ENCODE results near the gene DHRS9.

DHRS9 gene

DNA sequence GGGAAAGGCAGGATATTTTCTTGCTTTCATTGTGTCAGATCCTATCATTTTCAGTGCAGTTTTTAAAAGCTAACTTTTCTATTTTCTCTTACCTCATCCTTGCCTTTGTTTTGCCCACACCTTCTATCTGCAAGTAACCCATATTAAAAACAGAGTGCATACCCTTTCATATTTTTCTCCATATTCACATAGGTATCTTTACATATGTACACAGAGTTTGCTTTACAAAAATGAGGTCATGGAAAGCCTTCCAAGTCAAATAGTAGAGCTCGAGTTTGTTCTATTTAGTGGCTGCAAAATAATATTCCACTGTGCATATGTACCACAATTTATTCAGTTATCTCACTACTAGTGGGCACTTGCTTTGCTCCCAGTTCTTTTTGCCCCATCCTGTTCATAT is 3.9 kb upstream of the DHRS9 start:
- H3K27me3 ChIP-seq (ENCODE audit: insufficient read depth, low read length), result no peaks in the 10 kb centered on the region

DNA sequence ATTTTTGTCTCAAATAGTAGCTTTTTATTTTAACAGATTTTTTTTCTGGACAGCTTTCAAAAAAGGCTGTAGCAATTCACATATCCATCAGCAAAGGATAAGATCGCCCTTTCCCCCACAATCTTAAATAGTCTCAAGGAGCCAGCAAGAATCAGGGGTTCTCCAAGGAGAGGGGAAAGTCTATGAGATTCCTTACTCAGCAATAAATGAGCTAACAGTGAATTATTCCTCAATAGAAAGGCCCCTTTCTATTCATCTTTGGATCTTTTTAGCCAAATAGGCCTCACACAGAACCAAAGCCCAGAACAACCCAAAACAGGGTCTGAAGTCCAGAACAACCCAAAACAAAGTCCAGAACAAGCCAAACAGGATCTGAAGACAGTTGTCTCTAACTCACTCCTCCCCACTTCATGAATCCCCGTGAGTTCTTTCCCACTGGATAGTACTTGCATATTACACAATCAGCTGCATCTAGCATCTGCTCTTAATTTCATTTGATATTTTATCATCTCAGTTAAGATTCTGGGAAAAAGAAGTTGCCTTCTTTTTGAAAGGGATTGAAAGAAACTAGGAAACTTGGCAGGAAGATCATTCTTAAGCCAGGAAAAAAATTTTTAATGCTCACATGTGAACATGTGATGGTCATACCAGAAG is 3.4 kb upstream of the DHRS9 start:
- H4K91ac ChIP-seq (ENCODE audit: low read depth, low read length), result no peak overlapping the region
- peaks cover 2% of the 10 kb centered on the region for H3K9me3 ChIP-seq (ENCODE audit: insufficient read depth, low read depth, low read length)
- no peak overlapping the region for H3K18ac ChIP-seq (ENCODE audit: low read length)
- H3K14ac ChIP-seq (ENCODE audit: low read length), result no peak overlapping the region
- H2AK5ac ChIP-seq (ENCODE audit: low read length), result no peak overlapping the region
- no peak overlapping the region for H3K4me2 ChIP-seq (ENCODE audit: low read length)
- H3K36me3 ChIP-seq (ENCODE audit: control insufficient read depth in 1 of 2, insufficient read depth in 2 of 2, low read length in 2 of 2), result no peaks in the 10 kb centered on the region
- H2BK12ac ChIP-seq (ENCODE audit: low read length), result no peak overlapping the region
- H3K23ac ChIP-seq (ENCODE audit: low read length), result no peak overlapping the region
- H2AFZ ChIP-seq (ENCODE audit: insufficient read depth, low read length, poor library complexity), result no peak overlapping the region
- H2BK120ac ChIP-seq (ENCODE audit: insufficient read depth, low read length, poor library complexity), result no peak overlapping the region
- DNase-seq, result no peak
- no peak overlapping the region for H4K8ac ChIP-seq (ENCODE audit: low read depth, low read length)
- H4K12ac ChIP-seq (ENCODE audit: low read depth, low read length), result no peak overlapping the region
- H3K79me2 ChIP-seq (ENCODE audit: control insufficient read depth, insufficient read depth, low read length, poor library complexity), result no peaks in the 10 kb centered on the region
- no CpG with 5 or more reads among the region's 2 CpGs for WGBS (ENCODE audit: extremely low coverage, insufficient coverage, insufficient read length)
- H2BK5ac ChIP-seq (ENCODE audit: low read depth, low read length, poor library complexity), result no peak overlapping the region
- H3K4me3 ChIP-seq (ENCODE audit: low read depth, low read length), result no peak overlapping the region
- H3K27me3 ChIP-seq (ENCODE audit: insufficient read depth, low read length), result no peaks in the 10 kb centered on the region
- peaks cover 0 to 4% of the 10 kb centered on the region in 2 experiments for H3K4me1 ChIP-seq (ENCODE audit: control insufficient read depth in 1 of 2, insufficient read depth in 2 of 2, low read length in 2 of 2)
- no peak overlapping the region for H3K4ac ChIP-seq (ENCODE audit: low read depth, low read length)
- H3K9ac ChIP-seq (ENCODE audit: low read length), result no peak overlapping the region
- H3K27ac ChIP-seq (ENCODE audit: low read depth, low read length), result no peak overlapping the region
- no peaks in the 10 kb centered on the region for H3K79me1 ChIP-seq (ENCODE audit: low read length)

More for the DNA sequence above, 3.9 kb upstream of the DHRS9 start:
- Histone ChIP-seq H2BK5ac (ENCODE audit: low read depth, low read length, poor library complexity) (no peak overlapping the region), H2AK5ac (ENCODE audit: low read length) (no peak overlapping the region), H3K27ac (ENCODE audit: low read depth, low read length) (no peak overlapping the region), H4K8ac (ENCODE audit: low read depth, low read length) (no peak overlapping the region), H3K9ac (ENCODE audit: low read length) (no peak overlapping the region), H2BK12ac (ENCODE audit: low read length) (no peak overlapping the region), H3K9me3 (ENCODE audit: insufficient read depth, low read depth, low read length) (peaks cover 2% of the 10 kb centered on the region), H2BK120ac (ENCODE audit: insufficient read depth, low read length, poor library complexity) (no peak overlapping the region), H3K4ac (ENCODE audit: low read depth, low read length) (no peak overlapping the region), H4K91ac (ENCODE audit: low read depth, low read length) (no peak overlapping the region), H3K18ac (ENCODE audit: low read length) (no peak overlapping the region), H3K36me3 (ENCODE audit: control insufficient read depth in 1 of 2, insufficient read depth in 2 of 2, low read length in 2 of 2) (no peaks in the 10 kb centered on the region), H3K4me3 (ENCODE audit: low read depth, low read length) (no peak overlapping the region), H3K79me2 (ENCODE audit: control insufficient read depth, insufficient read depth, low read length, poor library complexity) (no peaks in the 10 kb centered on the region), H4K12ac (ENCODE audit: low read depth, low read length) (no peak overlapping the region), H3K79me1 (ENCODE audit: low read length) (no peaks in the 10 kb centered on the region), H3K4me2 (ENCODE audit: low read length) (no peak overlapping the region), H2AFZ (ENCODE audit: insufficient read depth, low read length, poor library complexity) (no peak overlapping the region), H3K4me1 (ENCODE audit: control insufficient read depth in 1 of 2, insufficient read depth in 2 of 2, low read length in 2 of 2) (peaks cover 0 to 4% of the 10 kb centered on the region in 2 experiments), H3K23ac (ENCODE audit: low read length) (no peak overlapping the region), H3K14ac (ENCODE audit: low read length) (no peak overlapping the region)
- no peak for DNase-seq
- no CpG with 5 or more reads among the region's 1 CpG for WGBS (ENCODE audit: extremely low coverage, insufficient coverage, insufficient read length)

DNA sequence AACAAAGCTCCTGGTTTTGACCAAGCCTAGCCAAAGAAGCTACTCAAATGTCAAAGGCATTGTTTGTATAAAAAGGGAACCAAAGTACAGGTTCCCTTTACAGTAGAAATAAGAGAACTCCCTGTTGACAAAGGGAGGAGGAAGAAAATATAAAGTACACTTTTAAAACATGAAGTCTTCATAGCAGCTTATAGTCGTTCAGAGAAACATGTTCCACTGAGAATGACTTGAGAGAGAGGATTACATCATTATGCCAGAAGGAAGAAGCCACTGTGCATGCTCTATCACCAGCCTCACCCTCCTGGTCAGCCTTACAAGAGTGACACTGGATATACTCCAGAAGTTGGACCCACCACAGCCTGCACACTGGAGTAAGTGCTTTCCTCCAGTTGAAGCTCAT is 2.5 kb upstream of the DHRS9 start:
- Histone ChIP-seq H4K8ac (ENCODE audit: low read depth, low read length) (no peak overlapping the region), H3K18ac (ENCODE audit: low read length) (no peak overlapping the region)

DNA sequence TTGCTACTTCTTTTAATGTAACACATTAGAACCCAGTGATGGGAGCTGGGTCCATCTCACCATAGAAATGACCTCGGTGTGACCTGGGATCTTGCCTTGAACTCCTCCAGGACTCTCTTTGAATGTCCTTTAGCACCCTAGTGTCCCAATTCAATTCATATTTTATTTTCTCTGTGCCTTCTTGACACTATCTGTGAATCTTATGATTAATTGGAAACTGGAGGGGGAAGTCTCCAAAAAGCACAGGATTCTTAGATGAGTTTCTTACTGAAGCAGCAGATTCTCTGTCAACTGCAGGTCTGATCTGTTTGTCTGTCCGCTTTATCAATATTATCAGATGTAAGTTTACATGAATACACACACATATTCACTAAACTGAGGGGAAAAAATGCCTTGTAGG is 470 bp downstream of the DHRS9 start:
- H3K9ac ChIP-seq (ENCODE audit: low read length), result no peak overlapping the region
- no peak overlapping the region for H3K14ac ChIP-seq (ENCODE audit: low read length)
- DNase-seq, result no peak
- H3K27me3 ChIP-seq (ENCODE audit: insufficient read depth, low read length), result no peaks in the 10 kb centered on the region
- peaks cover 2% of the 10 kb centered on the region for H3K9me3 ChIP-seq (ENCODE audit: insufficient read depth, low read depth, low read length)
- H4K91ac ChIP-seq (ENCODE audit: low read depth, low read length), result no peak overlapping the region
- WGBS (ENCODE audit: extremely low coverage, insufficient coverage, insufficient read length), result no CpG with 5 or more reads among the region's 2 CpGs
- H3K36me3 ChIP-seq (ENCODE audit: control insufficient read depth in 1 of 2, insufficient read depth in 2 of 2, low read length in 2 of 2), result no peaks in the 10 kb centered on the region
- no peak overlapping the region for H3K4me2 ChIP-seq (ENCODE audit: low read length)
- no peak overlapping the region for H3K4me3 ChIP-seq (ENCODE audit: low read depth, low read length)
- H3K27ac ChIP-seq (ENCODE audit: low read depth, low read length), result no peak overlapping the region
- H3K23ac ChIP-seq (ENCODE audit: low read length), result no peak overlapping the region
- H4K8ac ChIP-seq (ENCODE audit: low read depth, low read length), result no peak overlapping the region
- H4K12ac ChIP-seq (ENCODE audit: low read depth, low read length), result no peak overlapping the region
- no peaks in the 10 kb centered on the region for H3K4me1 ChIP-seq (ENCODE audit: control insufficient read depth in 1 of 2, insufficient read depth in 2 of 2, low read length in 2 of 2)
- no peak overlapping the region for H2BK120ac ChIP-seq (ENCODE audit: insufficient read depth, low read length, poor library complexity)
- H3K79me1 ChIP-seq (ENCODE audit: low read length), result no peaks in the 10 kb centered on the region
- H3K4ac ChIP-seq (ENCODE audit: low read depth, low read length), result no peak overlapping the region
- H2AFZ ChIP-seq (ENCODE audit: insufficient read depth, low read length, poor library complexity), result no peak overlapping the region
- no peak overlapping the region for H2BK5ac ChIP-seq (ENCODE audit: low read depth, low read length, poor library complexity)
- H2BK12ac ChIP-seq (ENCODE audit: low read length), result no peak overlapping the region
- no peak overlapping the region for H2AK5ac ChIP-seq (ENCODE audit: low read length)
- H3K79me2 ChIP-seq (ENCODE audit: control insufficient read depth, insufficient read depth, low read length, poor library complexity), result no peaks in the 10 kb centered on the region
- H3K18ac ChIP-seq (ENCODE audit: low read length), result no peak overlapping the region

More for the DNA sequence above, 2.5 kb upstream of the DHRS9 start:
- H2AK5ac ChIP-seq (ENCODE audit: low read length), result no peak overlapping the region
- no peak overlapping the region for H4K91ac ChIP-seq (ENCODE audit: low read depth, low read length)
- H4K12ac ChIP-seq (ENCODE audit: low read depth, low read length), result no peak overlapping the region
- no peaks in the 10 kb centered on the region for H3K36me3 ChIP-seq (ENCODE audit: control insufficient read depth in 1 of 2, insufficient read depth in 2 of 2, low read length in 2 of 2)
- no peak overlapping the region for H3K4me3 ChIP-seq (ENCODE audit: low read depth, low read length)
- no CpG with 5 or more reads among the region's 1 CpG for WGBS (ENCODE audit: extremely low coverage, insufficient coverage, insufficient read length)
- H3K27ac ChIP-seq (ENCODE audit: low read depth, low read length), result no peak overlapping the region
- H2AFZ ChIP-seq (ENCODE audit: insufficient read depth, low read length, poor library complexity), result no peak overlapping the region
- no peak overlapping the region for H2BK5ac ChIP-seq (ENCODE audit: low read depth, low read length, poor library complexity)
- DNase-seq, result no peak
- no peak overlapping the region for H3K4me2 ChIP-seq (ENCODE audit: low read length)
- no peak overlapping the region for H3K14ac ChIP-seq (ENCODE audit: low read length)
- H3K79me1 ChIP-seq (ENCODE audit: low read length), result no peaks in the 10 kb centered on the region
- H3K27me3 ChIP-seq (ENCODE audit: insufficient read depth, low read length), result no peaks in the 10 kb centered on the region
- H3K4me1 ChIP-seq (ENCODE audit: control insufficient read depth in 1 of 2, insufficient read depth in 2 of 2, low read length in 2 of 2), result peaks cover 0 to 4% of the 10 kb centered on the region in 2 experiments
- H3K9ac ChIP-seq (ENCODE audit: low read length), result no peak overlapping the region
- no peaks in the 10 kb centered on the region for H3K79me2 ChIP-seq (ENCODE audit: control insufficient read depth, insufficient read depth, low read length, poor library complexity)
- H3K9me3 ChIP-seq (ENCODE audit: insufficient read depth, low read depth, low read length), result peaks cover 2% of the 10 kb centered on the region
- H3K4ac ChIP-seq (ENCODE audit: low read depth, low read length), result no peak overlapping the region
- H2BK12ac ChIP-seq (ENCODE audit: low read length), result no peak overlapping the region
- H3K23ac ChIP-seq (ENCODE audit: low read length), result no peak overlapping the region
- no peak overlapping the region for H2BK120ac ChIP-seq (ENCODE audit: insufficient read depth, low read length, poor library complexity)

Measured in trophoblast cell (in vitro differentiated cells and primary cell).